Measurements from ENCODE around the gene NRBF2.

- TF ChIP-seq GATA2 (IDR thresholded peaks at IDR 0.05; ENCODE audit: low read depth, low read length) = no peak
- no peak for TF ChIP-seq GATA3 (IDR thresholded peaks at IDR 0.05; ENCODE audit: low read depth, low read length)
Observed at GRCh38 chr10:63099734-63100133, 33.4 kb upstream of the NRBF2 start.

Measured in SH-SY5Y (cell line).